Kidney (tissue), 14 donors: Measurements from ENCODE around the gene ATF7. TPM values are rescaled to one million over a fixed set of nuclear protein-coding genes. Genes with fewer than 3 reads are reported as not detected.

Source experiments
- DNase-seq, 5 donors: peaks; one replicate each; pipeline ENCODE4 v3.0.0-alpha.2; 2013 to 2020
- FAIRE-seq: peaks from 2 replicates; lab custom pipeline; 2012; peaks lifted over from hg19 to GRCh38; lab: Jason Lieb, UNC
- H3K27ac ChIP-seq, 2 donors: one replicate each; pipeline ENCODE4 v1.7.0; 2013; ENCODE audit warnings: low read depth in 2 of 2, low read length in 2 of 2, inconsistent platforms in 1 of 2
- H3K27me3 ChIP-seq: one replicate; pipeline ENCODE4 v1.7.1; 2013; ENCODE audit warnings: low read length, inconsistent platforms; ENCODE audit not compliant: control insufficient read depth, insufficient read depth
- H3K36me3 ChIP-seq, 3 donors: one replicate each; pipeline versions ENCODE4 v1.7.0 to v1.7.1; 2013; ENCODE audit warnings: low read length in 3 of 3, control low read depth in 1 of 3, inconsistent platforms in 1 of 3; ENCODE audit not compliant: insufficient read depth in 3 of 3, control insufficient read depth in 2 of 3
- H3K4me1 ChIP-seq, 3 donors: one replicate each; pipeline versions ENCODE4 v1.7.0 to v1.7.1; 2013; ENCODE audit warnings: low read length in 3 of 3, inconsistent platforms in 1 of 3, low read depth in 1 of 3; ENCODE audit not compliant: control insufficient read depth in 2 of 3, insufficient read depth in 2 of 3
- H3K4me3 ChIP-seq, 3 donors: one replicate each; pipeline versions ENCODE4 v1.7.0 to v1.8.1; 2013; ENCODE audit warnings: low read length in 3 of 3, control low read depth in 1 of 3, inconsistent platforms in 1 of 3
- H3K9ac ChIP-seq, 3 donors: one replicate each; pipeline versions ENCODE4 v1.7.0 to v1.7.1; 2013; ENCODE audit warnings: low read length in 3 of 3, control low read depth in 1 of 3, inconsistent platforms in 1 of 3
- H3K9me3 ChIP-seq, 3 donors: one replicate each; pipeline versions ENCODE4 v1.7.0 to v1.7.1; 2013; ENCODE audit warnings: low read length in 3 of 3, control low read depth in 1 of 3, inconsistent platforms in 1 of 3; ENCODE audit not compliant: control insufficient read depth in 2 of 3, insufficient read depth in 1 of 3
- intact Hi-C: fragments of 100-400 bp; cut with DNase I; formaldehyde crosslinking; loops from one replicate; pipeline ENCODE4 v1.11.1; 2022
- polyA plus RNA-seq: library from polyadenylated mRNA; stranded (reverse); fragments of 350-450 nt; fragmentation: Illumina TruSeq; extraction: RNeasy Lipid Tissue Mini Kit (QIAGEN cat#74804); gene quantifications from one replicate; pipeline ENCODE4 v1.2.3, GENCODE V29; 2014; ENCODE audit warnings: low read depth, low replicate concordance; ENCODE audit not compliant: insufficient read depth
- total RNA-seq: library from RNA; stranded (reverse); fragmentation: NEBNext Ultra II Directional; extraction: Animal tissue kit (Norgen Biotek cat#: 25700); gene quantifications from one replicate; pipeline ENCODE4 v1.2.1, GENCODE V29; 2021
- TF ChIP-seq, protein P1 (sequence below): IDR thresholded peaks from 3 replicates; pipeline ENCODE4 v1.5.1; 2012; ENCODE audit warnings: mild to moderate bottlenecking, moderate library complexity, borderline replicate concordance; ENCODE audit not compliant: insufficient read depth; ENCODE audit errors: extremely low read depth
- donor health status: control.
- donor health status: control.
- donor health status: control.
- donor health status: control.
- donor health status: control.
- donor health status: DM: yes; HTN: yes; CAD: no.
- donor health status: Normal renal cell carcinoma (clear cell type).

ATF7 gene
- total and polyA plus RNA-seq, 2 donors from 2014 or later, result 16.2 to 54.7 TPM

DNA sequence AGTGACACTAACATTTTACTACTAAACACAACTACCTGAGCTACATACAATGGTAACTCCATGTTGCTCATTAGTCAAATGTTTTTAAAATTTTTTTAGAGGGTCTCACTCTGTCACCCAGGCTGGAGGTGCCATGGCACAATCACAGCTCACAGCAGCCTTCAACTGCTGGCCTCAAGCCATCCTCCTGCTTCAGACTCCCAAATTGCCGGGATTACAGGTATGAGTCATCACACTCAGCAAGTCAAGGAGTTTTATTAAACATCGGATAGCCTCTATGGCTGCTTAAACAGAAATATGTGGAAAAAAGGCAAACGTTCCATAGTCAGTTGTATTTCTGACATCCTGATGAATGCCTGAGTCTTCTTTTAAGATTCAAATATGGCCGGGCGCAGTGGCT is 107.8 kb downstream of the ATF7 start:
- peaks cover 13 to 65% (median 38%) of the 10 kb centered on the region in 3 donors for H3K36me3 ChIP-seq
- no peak overlapping the region for H3K27ac ChIP-seq
- DNase-seq (no peak), FAIRE-seq (no peak)
- TF ChIP-seq, protein P1, sequence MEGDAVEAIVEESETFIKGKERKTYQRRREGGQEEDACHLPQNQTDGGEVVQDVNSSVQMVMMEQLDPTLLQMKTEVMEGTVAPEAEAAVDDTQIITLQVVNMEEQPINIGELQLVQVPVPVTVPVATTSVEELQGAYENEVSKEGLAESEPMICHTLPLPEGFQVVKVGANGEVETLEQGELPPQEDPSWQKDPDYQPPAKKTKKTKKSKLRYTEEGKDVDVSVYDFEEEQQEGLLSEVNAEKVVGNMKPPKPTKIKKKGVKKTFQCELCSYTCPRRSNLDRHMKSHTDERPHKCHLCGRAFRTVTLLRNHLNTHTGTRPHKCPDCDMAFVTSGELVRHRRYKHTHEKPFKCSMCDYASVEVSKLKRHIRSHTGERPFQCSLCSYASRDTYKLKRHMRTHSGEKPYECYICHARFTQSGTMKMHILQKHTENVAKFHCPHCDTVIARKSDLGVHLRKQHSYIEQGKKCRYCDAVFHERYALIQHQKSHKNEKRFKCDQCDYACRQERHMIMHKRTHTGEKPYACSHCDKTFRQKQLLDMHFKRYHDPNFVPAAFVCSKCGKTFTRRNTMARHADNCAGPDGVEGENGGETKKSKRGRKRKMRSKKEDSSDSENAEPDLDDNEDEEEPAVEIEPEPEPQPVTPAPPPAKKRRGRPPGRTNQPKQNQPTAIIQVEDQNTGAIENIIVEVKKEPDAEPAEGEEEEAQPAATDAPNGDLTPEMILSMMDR, result no peak
- no peaks in the 10 kb centered on the region for H3K9me3 ChIP-seq
- H3K9ac ChIP-seq, result no peak overlapping the region
- H3K4me3 ChIP-seq, result no peak overlapping the region
- intact Hi-C loops, result loop anchor here (10.0 kb wide), 1 partner anchor 184 kb away; the partner anchor contains the start of gene SP7
- H3K27me3 ChIP-seq, result no peaks in the 10 kb centered on the region
- no peaks in the 10 kb centered on the region for H3K4me1 ChIP-seq

DNA sequence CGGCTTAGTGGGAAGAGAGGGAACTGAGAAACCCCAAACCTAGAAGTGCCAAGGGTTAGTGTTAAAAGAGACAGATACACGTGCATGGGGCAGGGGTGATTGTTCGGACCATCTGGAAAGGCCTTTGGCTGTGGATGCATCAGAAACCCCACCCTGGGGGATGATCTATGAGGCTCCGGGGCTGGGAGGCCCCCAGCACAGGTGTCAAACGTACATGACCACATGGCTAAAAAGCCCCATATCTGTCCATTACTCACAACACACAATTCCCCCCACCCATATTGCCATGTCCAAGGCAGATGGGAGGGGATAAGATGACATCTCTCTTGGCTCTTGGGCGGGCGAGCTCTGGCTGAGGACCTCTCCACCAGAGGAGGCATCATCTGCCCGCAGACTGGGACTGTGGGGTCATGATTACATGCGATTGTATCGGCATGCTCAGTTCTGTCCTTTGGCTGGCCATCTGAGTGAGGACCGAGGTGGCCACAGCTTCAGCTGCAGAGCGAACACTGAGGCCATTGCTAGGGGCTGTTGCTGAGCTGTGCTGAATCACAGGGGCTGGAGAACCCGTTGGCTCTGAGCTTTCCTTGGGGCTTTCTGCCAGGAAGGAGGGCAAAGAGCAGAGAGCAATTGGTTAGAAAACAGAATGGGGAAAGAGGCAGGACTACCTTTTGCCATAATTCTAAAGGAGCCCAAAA is 109.3 kb downstream of the ATF7 start:
- Histone ChIP-seq H3K4me3 (no peak overlapping the region), H3K36me3 (peaks cover 16 to 69% (median 39%) of the 10 kb centered on the region in 3 donors), H3K4me1 (no peaks in the 10 kb centered on the region), H3K9ac (no peak overlapping the region), H3K9me3 (no peaks in the 10 kb centered on the region), H3K27me3 (no peaks in the 10 kb centered on the region), H3K27ac (no peak overlapping the region)
- no peak for DNase-seq
- no peak for FAIRE-seq
- TF ChIP-seq, protein P1, result no peak
- intact Hi-C loops, result loop anchor here (10.0 kb wide), 1 partner anchor 182 kb away; the partner anchor contains the start of gene SP7

DNA sequence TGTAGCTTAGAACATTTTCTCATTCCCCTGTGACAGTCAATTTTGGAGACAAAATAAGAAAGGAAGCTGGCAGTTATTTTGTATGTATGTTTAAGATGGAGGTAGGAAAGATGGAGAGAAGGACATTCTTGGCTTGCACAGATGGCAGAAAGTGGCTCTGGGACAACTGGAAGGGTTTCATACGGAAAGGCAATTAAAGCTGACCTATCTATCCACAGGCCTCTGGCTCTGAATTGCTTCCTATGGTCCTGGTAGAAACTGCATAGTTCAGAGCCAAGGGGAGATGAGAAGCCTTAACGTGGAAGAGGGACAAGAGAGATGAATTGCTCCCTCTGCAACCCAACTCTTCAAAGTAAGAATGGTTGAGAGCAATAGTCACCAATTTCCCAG is 110.9 kb downstream of the ATF7 start:
- Histone ChIP-seq H3K9ac (no peak overlapping the region), H3K27me3 (no peaks in the 10 kb centered on the region), H3K4me3 (no peak overlapping the region), H3K36me3 (peaks cover 11 to 55% (median 43%) of the 10 kb centered on the region in 3 donors), H3K4me1 (no peaks in the 10 kb centered on the region), H3K27ac (no peak overlapping the region), H3K9me3 (no peaks in the 10 kb centered on the region)
- TF ChIP-seq, protein P1, result no peak
- intact Hi-C loops, result loop anchor here (10.0 kb wide), 1 partner anchor 180 kb away; the partner anchor contains the start of gene SP7
- no peak for DNase-seq
- FAIRE-seq, result no peak
